ENCODE results near the gene STX10. TPM values are rescaled to one million over a fixed set of nuclear protein-coding genes. Genes with fewer than 3 reads are reported as not detected.
A peak's percentile ranks its signal among the peaks of the same experiment; 100 is the strongest.

Gene STX10
- total and polyA plus RNA-seq, 9 of the 15 experiments (the other 6 are each of a cell fraction or from before 2014, with no cell fraction given): 0.51 to 66.3 (median 31.0) TPM

DNA sequence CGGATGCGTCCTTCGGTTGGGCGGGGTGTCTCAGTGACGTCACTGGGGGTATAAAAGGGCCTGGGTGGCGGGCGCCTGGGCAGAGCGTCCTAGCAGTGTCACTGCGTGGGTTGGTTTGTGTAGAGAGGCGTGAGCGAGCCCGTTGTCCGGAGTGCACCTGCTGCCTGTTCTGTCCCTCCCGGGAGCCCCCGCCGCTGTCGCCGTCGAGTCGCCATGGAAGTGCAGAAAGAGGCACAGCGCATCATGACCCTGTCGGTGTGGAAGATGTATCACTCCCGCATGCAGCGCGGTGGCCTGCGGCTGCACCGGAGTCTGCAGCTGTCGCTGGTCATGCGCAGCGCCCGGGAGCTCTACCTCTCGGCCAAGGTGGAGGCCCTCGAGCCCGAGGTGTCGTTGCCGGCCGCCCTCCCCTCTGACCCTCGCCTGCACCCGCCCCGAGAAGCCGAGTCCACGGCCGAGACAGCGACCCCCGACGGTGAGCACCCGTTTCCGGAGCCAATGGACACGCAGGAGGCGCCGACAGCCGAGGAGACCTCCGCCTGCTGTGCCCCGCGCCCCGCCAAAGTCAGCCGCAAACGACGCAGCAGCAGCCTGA lies 2.9 kb upstream of the STX10 start (continued):
- no peak for TF ChIP-seq ARID2 (IDR thresholded peaks at IDR 0.05)
- TF ChIP-seq, protein P1, sequence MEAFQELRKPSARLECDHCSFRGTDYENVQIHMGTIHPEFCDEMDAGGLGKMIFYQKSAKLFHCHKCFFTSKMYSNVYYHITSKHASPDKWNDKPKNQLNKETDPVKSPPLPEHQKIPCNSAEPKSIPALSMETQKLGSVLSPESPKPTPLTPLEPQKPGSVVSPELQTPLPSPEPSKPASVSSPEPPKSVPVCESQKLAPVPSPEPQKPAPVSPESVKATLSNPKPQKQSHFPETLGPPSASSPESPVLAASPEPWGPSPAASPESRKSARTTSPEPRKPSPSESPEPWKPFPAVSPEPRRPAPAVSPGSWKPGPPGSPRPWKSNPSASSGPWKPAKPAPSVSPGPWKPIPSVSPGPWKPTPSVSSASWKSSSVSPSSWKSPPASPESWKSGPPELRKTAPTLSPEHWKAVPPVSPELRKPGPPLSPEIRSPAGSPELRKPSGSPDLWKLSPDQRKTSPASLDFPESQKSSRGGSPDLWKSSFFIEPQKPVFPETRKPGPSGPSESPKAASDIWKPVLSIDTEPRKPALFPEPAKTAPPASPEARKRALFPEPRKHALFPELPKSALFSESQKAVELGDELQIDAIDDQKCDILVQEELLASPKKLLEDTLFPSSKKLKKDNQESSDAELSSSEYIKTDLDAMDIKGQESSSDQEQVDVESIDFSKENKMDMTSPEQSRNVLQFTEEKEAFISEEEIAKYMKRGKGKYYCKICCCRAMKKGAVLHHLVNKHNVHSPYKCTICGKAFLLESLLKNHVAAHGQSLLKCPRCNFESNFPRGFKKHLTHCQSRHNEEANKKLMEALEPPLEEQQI (IDR thresholded peaks at IDR 0.05): no peak
- no peak for TF ChIP-seq ZNF239 (CRISPR knock-in tag; IDR thresholded peaks at IDR 0.05)
- TF ChIP-seq SNRNP70 (optimal IDR thresholded peaks at IDR 0.05; ENCODE audit: low read depth, low read length): no peak
- TF ChIP-seq, protein P2, sequence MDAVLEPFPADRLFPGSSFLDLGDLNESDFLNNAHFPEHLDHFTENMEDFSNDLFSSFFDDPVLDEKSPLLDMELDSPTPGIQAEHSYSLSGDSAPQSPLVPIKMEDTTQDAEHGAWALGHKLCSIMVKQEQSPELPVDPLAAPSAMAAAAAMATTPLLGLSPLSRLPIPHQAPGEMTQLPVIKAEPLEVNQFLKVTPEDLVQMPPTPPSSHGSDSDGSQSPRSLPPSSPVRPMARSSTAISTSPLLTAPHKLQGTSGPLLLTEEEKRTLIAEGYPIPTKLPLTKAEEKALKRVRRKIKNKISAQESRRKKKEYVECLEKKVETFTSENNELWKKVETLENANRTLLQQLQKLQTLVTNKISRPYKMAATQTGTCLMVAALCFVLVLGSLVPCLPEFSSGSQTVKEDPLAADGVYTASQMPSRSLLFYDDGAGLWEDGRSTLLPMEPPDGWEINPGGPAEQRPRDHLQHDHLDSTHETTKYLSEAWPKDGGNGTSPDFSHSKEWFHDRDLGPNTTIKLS (IDR thresholded peaks at IDR 0.05; ENCODE audit: borderline replicate concordance, low read depth): no peak
- no peak for TF ChIP-seq ZNF707 (CRISPR knock-in tag; conservative IDR thresholded peaks at IDR 0.05)
- TF ChIP-seq TCF7 (IDR thresholded peaks at IDR 0.05; ENCODE audit: borderline replicate concordance): no peak
- no peak for TF ChIP-seq BRCA1 (IDR thresholded peaks at IDR 0.05)
- no peak for TF ChIP-seq BRCA1 (CRISPR knock-in tag; IDR thresholded peaks at IDR 0.05)
- TF ChIP-seq, protein P3, sequence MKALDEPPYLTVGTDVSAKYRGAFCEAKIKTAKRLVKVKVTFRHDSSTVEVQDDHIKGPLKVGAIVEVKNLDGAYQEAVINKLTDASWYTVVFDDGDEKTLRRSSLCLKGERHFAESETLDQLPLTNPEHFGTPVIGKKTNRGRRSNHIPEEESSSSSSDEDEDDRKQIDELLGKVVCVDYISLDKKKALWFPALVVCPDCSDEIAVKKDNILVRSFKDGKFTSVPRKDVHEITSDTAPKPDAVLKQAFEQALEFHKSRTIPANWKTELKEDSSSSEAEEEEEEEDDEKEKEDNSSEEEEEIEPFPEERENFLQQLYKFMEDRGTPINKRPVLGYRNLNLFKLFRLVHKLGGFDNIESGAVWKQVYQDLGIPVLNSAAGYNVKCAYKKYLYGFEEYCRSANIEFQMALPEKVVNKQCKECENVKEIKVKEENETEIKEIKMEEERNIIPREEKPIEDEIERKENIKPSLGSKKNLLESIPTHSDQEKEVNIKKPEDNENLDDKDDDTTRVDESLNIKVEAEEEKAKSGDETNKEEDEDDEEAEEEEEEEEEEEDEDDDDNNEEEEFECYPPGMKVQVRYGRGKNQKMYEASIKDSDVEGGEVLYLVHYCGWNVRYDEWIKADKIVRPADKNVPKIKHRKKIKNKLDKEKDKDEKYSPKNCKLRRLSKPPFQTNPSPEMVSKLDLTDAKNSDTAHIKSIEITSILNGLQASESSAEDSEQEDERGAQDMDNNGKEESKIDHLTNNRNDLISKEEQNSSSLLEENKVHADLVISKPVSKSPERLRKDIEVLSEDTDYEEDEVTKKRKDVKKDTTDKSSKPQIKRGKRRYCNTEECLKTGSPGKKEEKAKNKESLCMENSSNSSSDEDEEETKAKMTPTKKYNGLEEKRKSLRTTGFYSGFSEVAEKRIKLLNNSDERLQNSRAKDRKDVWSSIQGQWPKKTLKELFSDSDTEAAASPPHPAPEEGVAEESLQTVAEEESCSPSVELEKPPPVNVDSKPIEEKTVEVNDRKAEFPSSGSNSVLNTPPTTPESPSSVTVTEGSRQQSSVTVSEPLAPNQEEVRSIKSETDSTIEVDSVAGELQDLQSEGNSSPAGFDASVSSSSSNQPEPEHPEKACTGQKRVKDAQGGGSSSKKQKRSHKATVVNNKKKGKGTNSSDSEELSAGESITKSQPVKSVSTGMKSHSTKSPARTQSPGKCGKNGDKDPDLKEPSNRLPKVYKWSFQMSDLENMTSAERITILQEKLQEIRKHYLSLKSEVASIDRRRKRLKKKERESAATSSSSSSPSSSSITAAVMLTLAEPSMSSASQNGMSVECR (CRISPR knock-in tag; IDR thresholded peaks at IDR 0.05): 0 out of 2 replicates have a peak, but pooled peaks have one; percentile 77
- peak; percentile 25; the same call in 1 of the 2 replicates for TF ChIP-seq GATAD2B (IDR thresholded peaks at IDR 0.05; ENCODE audit: borderline replicate concordance)
- peak; percentile 99 for TF ChIP-seq POLR2AphosphoS5 (IDR thresholded peaks at IDR 0.05; ENCODE audit: control insufficient read depth, insufficient read depth, low read depth, low read length)
- TF ChIP-seq, protein P4, sequence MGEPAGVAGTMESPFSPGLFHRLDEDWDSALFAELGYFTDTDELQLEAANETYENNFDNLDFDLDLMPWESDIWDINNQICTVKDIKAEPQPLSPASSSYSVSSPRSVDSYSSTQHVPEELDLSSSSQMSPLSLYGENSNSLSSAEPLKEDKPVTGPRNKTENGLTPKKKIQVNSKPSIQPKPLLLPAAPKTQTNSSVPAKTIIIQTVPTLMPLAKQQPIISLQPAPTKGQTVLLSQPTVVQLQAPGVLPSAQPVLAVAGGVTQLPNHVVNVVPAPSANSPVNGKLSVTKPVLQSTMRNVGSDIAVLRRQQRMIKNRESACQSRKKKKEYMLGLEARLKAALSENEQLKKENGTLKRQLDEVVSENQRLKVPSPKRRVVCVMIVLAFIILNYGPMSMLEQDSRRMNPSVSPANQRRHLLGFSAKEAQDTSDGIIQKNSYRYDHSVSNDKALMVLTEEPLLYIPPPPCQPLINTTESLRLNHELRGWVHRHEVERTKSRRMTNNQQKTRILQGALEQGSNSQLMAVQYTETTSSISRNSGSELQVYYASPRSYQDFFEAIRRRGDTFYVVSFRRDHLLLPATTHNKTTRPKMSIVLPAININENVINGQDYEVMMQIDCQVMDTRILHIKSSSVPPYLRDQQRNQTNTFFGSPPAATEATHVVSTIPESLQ (CRISPR knock-in tag; IDR thresholded peaks at IDR 0.05): no peak; the same call in 1 of the 2 replicates
- peak; percentile 80 for TF ChIP-seq BHLHE40 (IDR thresholded peaks at IDR 0.05; ENCODE audit: low read length)
- TF ChIP-seq FOS (IDR thresholded peaks at IDR 0.05; ENCODE audit: extremely low read depth, insufficient read length): no peak
- TF ChIP-seq CHCHD3 (CRISPR knock-in tag; IDR thresholded peaks at IDR 0.05): no peak
- no peak for TF ChIP-seq ZNF589 (CRISPR knock-in tag; IDR thresholded peaks at IDR 0.05; ENCODE audit: low read depth)
- TF ChIP-seq SRSF1 (IDR thresholded peaks at IDR 0.05; ENCODE audit: low read depth, low read length): peak; percentile 92; the same call in 1 of the 2 replicates
- TF ChIP-seq FOXP1 (CRISPR knock-in tag; IDR thresholded peaks at IDR 0.05): 0 out of 2 replicates have a peak, but pooled peaks have one; percentile 5

All from K562 (cell line).